Measurements from ENCODE around the gene LMNTD2.
A peak's percentile ranks its signal among the peaks of the same experiment; 100 is the strongest.

LMNTD2 gene

DNA sequence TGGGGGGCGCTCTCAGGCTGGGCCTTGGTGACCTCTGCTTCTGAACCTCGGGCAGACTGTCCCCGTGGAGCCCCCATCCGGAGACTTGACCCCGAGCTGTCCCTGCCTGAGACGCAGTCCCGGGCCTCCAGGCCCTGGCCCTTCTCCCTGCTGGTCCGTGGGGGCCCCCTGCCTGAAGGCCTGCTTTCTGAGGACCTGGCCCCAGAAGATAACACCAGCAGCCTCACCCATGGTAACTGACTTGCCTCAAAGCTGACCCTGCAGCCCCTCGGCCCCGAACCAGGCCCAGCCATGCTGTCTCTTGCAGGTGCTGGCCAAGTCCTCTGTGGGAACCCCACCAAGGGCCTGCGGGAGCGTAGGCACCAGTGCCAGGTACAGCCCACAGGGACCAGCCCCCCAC lies 8.9 kb downstream of the LMNTD2 start:
- DNase-seq (ENCODE audit: low spot score): no peak

DNA sequence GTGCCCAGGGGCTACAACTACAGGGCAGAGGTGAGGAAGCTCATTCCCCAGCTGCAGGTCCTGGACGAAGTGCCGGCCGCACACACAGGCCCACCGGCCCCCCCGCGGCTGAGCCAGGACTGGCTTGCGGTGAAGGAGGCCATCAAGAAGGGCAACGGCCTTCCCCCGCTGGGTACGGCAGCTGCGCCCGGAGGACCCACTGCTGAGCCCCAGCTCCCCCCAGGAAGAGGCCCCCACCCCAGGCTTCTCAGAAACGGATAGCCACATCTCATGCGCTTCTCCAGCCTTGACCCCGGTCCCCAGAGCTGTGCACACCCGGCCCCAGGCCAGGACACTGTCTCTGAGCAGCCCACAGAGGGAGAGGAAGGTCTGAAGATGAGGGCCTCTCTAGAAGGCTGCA lies 9.4 kb downstream of the LMNTD2 start:
- no peak for DNase-seq (ENCODE audit: low spot score)

DNA sequence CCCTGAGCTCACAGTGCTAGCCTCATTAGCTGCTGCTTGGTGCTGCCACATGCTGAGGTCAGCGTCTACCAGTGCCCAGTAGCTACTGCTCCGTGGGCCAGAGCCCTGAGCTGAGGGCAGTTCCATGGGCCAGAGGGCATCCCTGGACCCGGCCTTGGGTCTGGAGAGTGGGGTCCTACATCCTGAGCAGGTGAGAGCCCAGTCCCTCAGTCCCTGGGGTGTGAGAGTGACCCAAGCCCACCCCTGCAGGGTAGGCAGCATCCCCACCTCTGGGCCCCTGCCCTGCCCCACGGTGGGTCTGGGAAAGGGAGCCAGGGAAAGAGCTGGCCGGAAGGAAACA lies 9.8 kb downstream of the LMNTD2 start:
- DNase-seq (ENCODE audit: low spot score): no peak

DNA sequence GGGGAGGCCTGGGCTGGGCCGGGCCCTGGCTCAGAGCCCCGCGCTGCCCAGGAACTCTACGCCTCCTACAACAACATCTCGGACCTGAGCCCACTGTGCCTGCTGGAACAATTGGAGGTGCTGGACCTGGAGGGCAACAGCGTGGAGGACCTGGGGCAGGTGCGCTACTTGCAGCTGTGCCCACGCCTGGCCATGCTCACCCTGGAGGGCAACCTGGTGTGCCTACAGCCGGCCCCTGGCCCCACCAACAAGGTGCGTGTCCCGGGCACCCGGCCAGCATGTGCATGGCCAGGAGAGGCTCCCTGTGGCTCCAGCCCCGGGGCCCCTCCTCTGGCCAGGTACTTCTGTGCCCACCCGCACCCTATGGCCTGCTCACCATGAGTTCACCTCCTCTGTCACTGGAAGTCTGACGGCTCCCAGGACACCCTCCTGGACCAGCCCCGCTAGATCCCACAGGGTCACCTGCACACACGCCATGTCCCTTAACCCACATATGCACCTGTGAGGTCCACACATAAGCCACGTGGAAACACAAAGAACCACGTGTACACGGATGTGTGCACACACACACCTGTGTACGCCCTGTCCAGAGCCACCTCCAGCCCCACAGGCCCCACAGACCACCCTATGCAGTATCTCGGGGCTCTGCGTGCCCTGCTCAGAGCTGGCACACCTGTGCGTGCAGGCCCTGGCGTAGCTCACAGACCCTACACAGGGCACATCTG lies 10.4 kb downstream of the LMNTD2 start:
- DNase-seq (ENCODE audit: low spot score): no peak

DNA sequence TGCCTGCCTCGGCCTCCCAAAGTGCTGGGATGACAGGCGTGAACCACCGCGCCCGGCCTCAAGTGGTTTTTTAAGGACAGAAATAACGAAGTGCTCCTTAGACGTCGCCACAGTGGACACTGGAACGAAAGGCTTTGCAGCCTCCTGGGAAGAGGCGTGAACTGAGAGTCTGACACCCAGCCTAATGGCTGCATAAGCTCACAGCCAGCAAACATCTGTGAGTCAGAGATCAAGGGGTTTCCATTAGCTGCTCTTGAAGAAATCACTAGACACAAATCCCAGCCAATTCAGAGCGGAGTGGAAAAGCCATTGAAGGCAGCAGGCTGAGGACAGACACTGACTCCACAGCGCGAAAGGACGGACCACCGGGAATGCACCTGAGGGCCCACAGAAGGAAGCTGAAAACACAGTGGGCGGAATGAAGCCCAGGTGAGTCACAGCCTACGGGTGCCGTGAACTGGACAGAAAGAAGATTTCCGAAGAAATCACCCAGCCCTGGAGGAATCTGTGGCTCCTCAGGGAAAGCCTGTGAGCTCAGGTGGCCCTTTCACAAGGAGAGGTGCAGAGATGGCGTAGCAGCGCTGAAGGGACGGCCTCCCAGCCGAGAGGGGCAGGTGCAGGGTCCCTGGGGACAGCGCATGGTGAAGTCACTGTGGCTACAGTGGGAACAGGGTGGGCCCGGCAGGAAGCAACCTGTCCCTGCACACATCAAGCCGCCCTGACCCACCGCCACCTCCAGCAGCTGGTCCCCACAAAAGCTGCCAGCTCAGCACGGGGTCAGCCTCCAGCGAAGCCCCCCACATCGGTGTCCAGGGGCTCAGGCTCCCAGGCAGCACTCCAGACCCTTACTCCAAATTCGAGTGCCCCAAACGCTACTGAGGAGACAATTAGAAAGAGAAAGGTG lies 11.6 kb downstream of the LMNTD2 start:
- DNase-seq (ENCODE audit: low spot score): no peak

DNA sequence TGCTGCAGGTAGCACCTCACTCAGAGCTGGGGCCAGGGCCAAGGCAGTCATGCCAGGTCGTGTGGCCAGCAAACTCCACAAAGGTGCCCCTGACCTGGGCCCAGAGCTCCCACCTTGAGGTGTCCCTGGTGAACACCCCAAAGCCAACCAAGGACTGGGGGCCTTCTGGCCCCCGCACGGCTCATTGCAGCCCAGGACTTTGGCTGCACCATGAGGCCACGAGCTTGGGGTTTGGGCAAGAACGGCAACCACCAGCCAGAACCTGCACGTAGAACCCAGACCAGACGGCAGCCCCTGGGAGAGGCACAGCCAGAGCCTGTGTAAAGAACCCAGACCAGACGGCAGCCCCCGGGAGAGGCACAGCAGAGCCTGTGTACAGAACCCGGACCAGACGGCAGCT lies 15.4 kb downstream of the LMNTD2 start:
- no peak for DNase-seq (ENCODE audit: low spot score)

DNA sequence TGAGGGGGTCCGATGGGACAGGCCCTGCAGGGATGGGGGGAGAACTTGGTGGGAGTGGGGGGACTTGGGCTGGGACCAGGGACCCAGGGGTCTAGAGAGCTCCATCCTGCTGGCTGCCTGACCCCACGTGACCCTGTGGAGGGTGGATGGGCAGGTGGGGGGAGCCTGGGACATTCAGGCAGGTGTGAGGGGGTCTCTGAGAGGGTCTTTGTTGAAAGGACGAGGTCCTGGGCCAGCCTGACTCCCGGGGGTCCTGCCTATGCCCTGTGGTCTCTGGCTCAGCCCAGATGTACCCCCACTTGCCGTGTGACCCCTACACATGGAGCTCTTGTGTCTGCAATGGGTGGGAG lies 15.7 kb downstream of the LMNTD2 start:
- no peak for DNase-seq (ENCODE audit: low spot score)

DNA sequence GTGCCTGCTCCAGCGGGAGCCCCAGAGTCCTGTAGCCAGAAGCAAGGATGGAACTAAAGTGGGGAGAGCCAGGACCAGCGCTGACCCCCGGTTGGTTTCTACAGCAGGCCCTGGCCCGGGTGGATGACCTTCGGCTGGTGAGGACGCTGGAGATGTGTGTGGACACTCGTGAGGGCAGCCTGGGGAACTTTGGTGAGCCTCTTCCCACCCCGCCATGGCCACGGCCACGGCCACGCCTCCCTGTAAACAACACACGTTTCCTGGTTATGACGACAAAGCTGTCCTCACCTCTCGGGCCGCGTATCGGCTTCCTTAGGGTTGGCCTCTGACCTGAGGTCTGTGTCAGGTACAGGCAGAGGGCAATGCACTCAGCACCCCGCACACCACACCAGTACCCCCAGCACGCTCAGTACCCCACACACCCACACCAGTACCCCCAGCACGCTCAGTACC lies 19.1 kb downstream of the LMNTD2 start:
- no peak for DNase-seq (ENCODE audit: low spot score)

DNA sequence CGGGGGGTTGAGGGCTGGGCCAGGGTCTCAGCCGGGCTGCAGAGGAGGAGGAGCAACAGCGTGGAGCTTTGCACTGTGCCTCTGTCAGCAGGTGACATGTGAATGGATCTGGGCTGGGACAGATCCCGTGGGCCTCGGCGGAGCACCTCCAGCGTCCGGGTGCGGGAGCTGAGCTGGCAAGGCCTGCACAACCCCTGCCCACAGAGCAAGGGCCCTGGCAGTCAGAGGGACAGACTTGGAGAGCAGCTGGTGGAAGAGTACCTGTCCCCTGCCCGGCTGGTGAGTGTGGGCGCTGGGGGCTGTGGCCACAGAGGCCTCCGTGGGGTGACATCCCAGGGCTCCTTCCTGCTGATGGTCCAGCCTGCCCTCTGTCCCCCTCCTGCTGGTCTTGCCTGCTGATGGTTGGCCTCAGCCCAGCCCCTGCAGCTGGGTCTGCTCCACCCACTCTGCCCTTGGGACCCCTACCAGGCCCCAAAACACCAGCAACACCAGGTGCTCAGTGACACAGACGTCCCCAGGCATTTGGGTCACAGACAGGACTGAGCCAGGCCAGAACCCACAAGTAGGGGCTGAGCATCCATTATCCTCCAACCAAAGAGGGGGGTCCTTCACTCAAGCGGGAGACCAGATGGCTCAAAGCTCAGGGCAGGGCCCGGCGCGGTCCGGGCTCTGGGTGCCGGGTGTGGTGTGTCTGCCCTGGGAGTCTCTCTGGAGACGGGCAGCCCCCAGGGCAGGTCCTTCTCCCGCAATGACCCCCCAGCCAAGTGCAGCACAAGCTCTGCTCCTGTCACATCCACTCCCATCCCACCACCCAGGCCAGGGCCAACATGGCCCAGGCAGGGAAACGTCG lies 19.7 kb downstream of the LMNTD2 start:
- DNase-seq (ENCODE audit: low spot score): no peak

DNA sequence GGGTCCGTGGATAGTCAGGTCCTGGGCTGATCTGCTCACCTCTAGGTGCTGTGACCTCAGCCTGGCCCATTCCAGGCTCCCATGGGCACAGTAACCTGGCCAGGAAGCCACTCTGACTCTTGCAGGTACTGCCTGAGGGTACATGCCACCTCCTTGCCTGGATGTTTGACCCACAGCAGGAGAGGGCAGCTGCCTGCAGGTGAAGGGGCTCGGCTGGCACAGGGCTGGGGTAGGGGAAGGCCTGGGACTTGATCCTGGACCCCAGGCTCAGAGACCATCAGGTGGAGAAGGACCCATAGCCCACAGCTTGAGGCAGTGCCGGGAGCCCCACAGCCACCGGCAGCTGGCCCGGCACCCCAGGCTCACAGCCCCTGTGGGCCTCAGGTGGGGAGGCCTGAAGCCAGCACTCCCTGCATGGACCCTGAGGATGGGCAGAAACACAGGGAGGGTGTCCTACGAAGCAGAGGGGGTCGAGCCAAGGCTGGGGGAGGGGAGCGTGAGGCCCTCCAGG lies 20.5 kb downstream of the LMNTD2 start:
- no peak for DNase-seq (ENCODE audit: low spot score)

DNA sequence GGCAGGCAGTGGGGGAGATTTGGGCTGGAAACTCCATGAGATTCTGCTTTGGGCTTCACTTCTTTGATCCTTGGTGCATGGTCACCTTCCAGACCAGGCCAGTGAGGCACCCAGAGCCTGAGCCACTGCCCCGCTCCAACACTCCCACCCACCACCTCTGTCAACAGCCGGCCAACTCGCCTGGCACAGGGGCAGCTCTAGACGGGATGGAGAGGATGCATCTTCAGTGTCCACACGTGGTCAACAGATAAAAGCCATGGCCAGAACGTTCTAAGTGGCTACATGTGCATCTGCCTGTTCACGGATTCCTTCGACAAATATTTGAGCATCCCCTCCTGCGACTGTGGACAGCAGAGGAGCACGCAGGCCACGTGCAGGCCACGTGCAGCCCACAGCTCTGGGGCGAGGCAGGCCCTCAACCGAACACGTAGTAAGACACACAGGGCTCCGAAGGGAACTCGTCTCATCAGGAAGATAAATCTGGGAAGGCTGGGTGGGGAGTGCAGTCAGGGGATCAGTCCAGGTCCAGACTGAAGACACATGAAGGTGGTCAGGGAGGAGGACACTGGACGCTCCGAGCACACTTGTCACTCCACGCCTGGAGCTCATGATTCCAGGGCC lies 22.0 kb downstream of the LMNTD2 start:
- no peak for DNase-seq (ENCODE audit: low spot score)

DNA sequence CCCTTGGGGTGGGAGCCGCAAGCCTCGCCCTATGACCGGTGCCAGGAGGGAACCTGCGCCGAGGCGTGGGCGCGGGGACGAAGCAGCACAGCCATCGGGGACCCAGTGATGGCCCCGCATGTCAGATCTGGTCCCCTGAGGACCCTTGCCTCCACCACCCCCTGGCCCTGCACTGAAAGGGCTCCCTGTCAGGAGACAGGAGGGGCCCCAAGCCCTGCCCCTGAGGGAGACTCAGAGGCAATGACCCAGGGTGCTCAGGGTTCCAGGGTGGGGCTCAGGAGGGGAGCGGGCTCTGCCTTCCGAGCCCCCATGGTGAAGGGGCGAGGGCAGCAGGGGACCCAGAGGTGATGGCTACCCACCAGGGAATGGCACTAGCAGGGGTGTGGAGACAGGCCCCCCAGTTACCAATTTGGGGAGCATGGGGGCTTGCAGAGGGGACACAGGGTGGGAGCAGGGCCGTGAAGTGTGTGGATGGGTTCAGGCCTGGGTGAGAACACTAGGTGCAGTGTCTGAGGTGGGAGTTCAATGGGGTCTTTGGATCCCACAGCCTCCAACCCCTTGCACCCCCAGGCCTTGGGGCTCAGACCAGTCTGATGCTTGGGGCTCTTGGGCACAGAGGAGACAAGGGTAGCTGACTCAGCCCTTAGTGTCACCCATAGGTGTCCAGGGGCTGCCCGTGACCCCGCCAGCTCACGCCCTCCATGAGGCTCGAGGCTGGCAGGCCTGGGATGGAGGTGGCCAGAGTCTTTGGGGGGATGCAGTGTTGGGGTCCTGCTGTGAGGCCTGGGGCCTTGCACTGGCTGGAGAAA lies 22.7 kb downstream of the LMNTD2 start:
- DNase-seq (ENCODE audit: low spot score): peak; percentile 48

DNA sequence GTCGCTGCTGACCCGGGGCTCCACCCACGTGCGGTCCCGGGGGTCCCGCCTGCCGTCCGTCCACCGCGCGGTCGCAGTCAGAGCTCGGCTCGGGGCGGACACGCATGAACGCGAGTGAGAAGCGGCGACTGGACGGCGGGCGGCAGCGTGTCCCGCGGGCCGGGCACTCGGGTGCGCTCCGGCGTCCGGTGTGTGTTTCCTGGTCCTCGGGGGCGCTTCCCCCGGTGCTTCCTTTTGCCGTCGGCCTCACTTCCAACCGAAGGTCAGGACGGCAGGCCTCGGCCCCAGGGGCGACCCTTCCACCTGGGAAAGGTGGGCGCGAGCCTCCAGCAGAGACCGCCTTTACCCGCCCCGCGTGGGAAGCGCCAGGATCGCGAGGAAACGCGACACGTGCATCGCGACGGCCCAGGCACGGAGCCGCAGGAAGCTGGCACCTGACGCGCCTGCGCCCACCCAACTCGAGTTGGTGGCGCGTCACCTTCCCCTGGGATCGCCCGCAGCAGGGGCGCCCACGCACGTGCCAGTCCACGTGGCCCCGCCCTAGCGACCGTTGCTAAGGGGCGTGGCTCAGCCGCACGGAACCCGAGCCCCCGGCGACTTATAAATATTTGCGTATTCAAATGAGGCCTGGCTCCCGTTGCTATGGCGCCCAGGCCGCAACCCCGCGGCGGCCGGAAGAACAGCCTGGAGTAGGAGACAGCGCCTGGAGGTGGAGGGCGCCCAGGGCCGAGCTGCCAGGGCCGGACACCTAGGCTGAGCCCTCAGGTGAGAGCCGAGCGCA lies 23.5 kb downstream of the LMNTD2 start, which contains the start of gene LRRC56:
TSS of gene LRRC56 (plus strand) at position 687 of the 781 bp plus-strand sequence. CDS start 3,158 bp downstream, outside the sequence.
- DNase-seq (ENCODE audit: low spot score): peak; percentile 98

DNA sequence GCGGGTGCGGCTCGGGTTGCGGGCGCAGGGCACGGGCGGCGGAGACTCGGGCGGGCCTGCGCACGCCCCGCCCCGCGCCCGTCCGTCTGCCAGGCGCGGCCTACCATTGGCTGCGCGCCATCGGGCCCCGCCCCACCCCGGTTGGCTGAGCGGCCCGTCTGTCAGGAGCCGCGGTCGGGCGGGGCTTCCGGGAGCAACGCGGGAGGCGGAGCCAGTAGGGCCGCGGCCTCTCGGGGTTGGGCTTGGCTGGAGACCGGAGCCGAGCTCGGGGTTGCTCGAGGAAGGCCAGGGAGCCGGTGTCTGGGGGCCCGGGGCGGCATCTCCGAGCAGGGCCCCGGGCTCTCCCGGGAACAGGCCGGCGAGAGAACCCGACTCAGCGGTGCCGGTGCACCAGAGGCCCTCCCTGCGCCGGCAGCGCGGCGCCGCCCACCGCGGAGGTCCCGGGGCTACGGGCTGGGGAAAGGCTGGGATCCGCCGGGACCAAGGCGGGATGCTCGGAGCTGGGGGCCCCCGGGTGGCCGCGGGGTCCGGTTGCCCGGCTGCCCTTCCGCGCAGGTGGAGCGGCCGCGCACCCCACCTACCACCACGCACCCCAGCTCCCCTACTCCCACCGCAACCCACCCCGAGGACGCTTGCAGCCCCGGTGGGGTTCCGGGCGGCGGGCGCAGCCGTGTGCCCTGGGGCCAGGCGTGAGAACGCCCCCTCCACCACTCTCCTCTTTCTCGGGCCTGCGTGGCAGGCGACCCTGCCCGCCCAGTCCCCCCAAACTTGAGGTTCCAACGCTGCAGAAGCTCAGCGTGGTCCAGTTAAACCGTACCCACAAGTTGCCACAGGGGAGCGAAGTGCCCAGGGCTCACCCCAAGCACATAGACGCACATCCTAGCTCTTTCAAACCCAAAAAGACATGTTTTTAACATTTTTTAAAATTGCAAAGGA lies 24.8 kb downstream of the LMNTD2 start, which contains the start of gene HRAS:
TSS of gene HRAS (minus strand) at position 58 of the 936 bp plus-strand sequence.
- peak; percentile 100 for DNase-seq (ENCODE audit: low spot score)

DNA sequence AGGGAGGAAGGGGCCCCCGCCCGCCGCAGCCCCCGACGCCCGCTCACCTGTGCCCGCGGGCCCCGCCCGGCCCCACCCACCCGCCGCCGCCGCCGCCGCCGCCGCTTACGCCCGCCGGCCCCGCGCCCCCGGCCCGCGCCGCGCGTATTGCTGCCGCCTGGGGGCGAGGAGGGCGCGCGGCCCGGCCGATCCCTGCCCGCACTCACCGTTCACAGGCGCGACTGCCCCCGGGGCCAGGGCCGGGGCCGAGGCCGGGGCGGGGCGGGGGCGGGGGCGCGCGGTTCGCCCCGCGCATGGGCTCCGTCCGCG lies 25.4 kb downstream of the LMNTD2 start:
- DNase-seq (ENCODE audit: low spot score): no peak

DNA sequence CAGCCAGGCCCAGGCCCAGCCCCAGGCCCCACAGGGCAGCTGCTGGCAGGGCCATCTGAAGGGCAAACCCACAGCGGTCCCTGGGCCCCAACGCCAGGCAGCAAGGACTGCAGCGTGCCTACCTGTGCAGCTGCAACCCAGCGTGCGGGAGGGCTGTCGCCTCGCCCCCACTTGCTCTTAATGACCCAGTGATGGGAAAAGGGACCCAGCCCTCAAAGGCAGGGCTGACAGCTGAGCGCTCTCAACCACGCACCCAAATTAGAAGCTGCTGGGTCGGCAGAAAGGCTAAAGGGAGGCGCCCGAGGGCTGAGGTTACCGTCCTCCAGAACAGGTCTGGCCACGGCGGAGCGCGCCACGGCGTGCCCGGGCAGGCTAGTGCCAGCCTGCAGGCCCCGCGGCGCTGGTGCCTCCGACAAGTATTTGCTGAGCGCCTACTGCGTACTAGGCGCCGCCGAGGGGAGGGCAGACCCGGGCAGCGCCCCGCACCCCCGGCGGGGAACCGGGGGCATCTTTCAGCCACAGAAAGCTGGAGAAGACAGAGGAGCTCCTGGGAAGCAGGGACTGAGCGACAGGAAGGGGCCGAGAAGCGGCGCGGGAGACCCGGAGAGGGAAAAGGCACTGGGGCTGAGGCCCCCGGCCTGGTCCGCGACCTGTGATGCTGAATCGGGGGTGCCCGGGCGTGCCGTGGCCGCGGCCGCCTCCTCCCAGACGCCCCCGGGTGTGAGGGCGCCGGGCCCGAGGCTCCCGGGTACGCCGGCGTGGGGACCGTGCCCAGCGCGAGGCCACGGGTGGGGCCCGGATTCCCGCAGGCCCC lies 25.9 kb downstream of the LMNTD2 start:
- peak; percentile 58 for DNase-seq (ENCODE audit: low spot score)

DNA sequence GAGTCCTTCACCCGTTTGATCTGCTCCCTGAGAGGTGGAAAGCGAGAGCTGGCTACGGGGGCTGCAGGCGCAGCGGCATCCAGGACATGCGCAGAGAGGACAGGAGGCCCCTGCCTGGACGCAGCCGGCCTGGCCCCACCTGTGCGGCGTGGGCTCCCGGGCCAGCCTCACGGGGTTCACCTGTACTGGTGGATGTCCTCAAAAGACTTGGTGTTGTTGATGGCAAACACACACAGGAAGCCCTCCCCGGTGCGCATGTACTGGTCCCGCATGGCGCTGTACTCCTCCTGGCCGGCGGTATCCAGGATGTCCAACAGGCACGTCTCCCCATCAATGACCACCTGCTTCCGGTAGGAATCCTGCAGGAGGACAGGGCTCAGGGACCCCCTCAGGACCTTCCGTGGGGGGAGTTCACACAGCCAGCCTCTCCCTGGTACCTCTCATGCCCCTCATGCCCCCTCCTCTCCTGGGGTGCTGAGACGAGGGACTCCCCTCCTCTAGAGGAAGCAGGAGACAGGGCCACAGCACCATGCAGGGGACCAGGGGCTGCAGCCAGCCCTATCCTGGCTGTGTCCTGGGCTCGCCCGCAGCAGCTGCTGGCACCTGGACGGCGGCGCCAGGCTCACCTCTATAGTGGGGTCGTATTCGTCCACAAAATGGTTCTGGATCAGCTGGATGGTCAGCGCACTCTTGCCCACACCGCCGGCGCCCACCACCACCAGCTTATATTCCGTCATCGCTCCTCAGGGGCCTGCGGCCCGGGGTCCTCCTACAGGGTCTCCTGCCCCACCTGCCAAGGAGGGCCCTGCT lies 26.7 kb downstream of the LMNTD2 start:
- DNase-seq (ENCODE audit: low spot score): no peak
